Endothelial cell of umbilical vein (primary cell): Measurements from ENCODE around the gene SCAANT1. TPM values are rescaled to one million over a fixed set of nuclear protein-coding genes. Genes with fewer than 3 reads are reported as not detected.

Experiments
- BruUV-seq: library from RNA; stranded (reverse); fragments of 400-500 nt; replicated peaks from 2 replicates; lab custom pipeline; 2021; lab: Mats Ljungman, UMichigan
- CTCF ChIA-PET: fragments of 300-600, 350-600 bp; sonication (Branson Sonifier 250); formaldehyde crosslinking; loops from one replicate; lab custom pipeline; 2021; ENCODE audit warnings: antibody characterized with exemption, inconsistent platforms; lab: Charles Lee
- POLR2A ChIA-PET: fragments of 300-600, 350-600 bp; sonication (Branson Sonifier 250); formaldehyde crosslinking; loops from one replicate; lab custom pipeline; 2021; ENCODE audit warnings: antibody characterized with exemption, inconsistent platforms; lab: Charles Lee
- DNase-seq: peaks from one replicate; pipeline ENCODE4 v3.0.0-alpha.2; 2011; ENCODE audit warnings: low read depth, low spot score
- FAIRE-seq: peaks from 2 replicates; lab custom pipeline; 2011; peaks lifted over from hg19 to GRCh38; lab: Jason Lieb, UNC
- H2AFZ ChIP-seq: 2 replicates; pipeline ENCODE4 v1.6.0; 2012; ENCODE audit warnings: low read depth, low read length, control low read depth, inconsistent platforms
- H3K27ac ChIP-seq: 2 replicates; pipeline ENCODE4 v1.5.1; 2011; ENCODE audit warnings: low read depth, mild to moderate bottlenecking, control low read depth, low read length, moderate library complexity; ENCODE audit not compliant: insufficient read depth
- H3K27me3 ChIP-seq, 2 experiments: 2 replicates each; pipeline versions ENCODE4 v1.6.0 to v1.6.1; 2011; ENCODE audit warnings: low read length in 2 of 2, mixed read lengths in 1 of 2; ENCODE audit not compliant: control insufficient read depth in 2 of 2, insufficient read depth in 2 of 2
- H3K36me3 ChIP-seq, 2 experiments: 2 replicates in 1 of 2; 3 replicates in 1 of 2; pipeline ENCODE4 v1.5.1; 2011; ENCODE audit warnings: low read length in 2 of 2, mild to moderate bottlenecking in 1 of 2, moderate library complexity in 1 of 2; ENCODE audit not compliant: control insufficient read depth in 2 of 2, insufficient read depth in 2 of 2; ENCODE audit errors: extremely low read depth in 1 of 2
- H3K4me1 ChIP-seq: 3 replicates; pipeline ENCODE4 v1.5.1; 2011; ENCODE audit warnings: mild to moderate bottlenecking, low read length; ENCODE audit not compliant: control insufficient read depth, insufficient read depth; ENCODE audit errors: extremely low read depth
- H3K4me2 ChIP-seq: 2 replicates; pipeline ENCODE4 v1.6.1; 2011; ENCODE audit warnings: low read length, control low read depth, mixed read lengths; ENCODE audit not compliant: insufficient read depth
- H3K4me3 ChIP-seq, 3 experiments: fragments of 200-600 bp in 1 of 3; sonication (generic), shearing (Covaris generic) in 1 of 3; replicated peaks in 1 of 3; 2 replicates each; pipeline ENCODE4 v1.5.1; 2011 to 2016; ENCODE audit warnings: control low read depth in 3 of 3, low read length in 3 of 3, mild to moderate bottlenecking in 2 of 3, inconsistent platforms in 1 of 3, low read depth in 1 of 3, moderate library complexity in 1 of 3; ENCODE audit not compliant: insufficient read depth in 1 of 3
- H3K79me2 ChIP-seq: 2 replicates; pipeline ENCODE4 v1.6.0; 2012; ENCODE audit warnings: low read length, inconsistent platforms; ENCODE audit not compliant: control insufficient read depth, insufficient read depth
- H3K9ac ChIP-seq: replicated peaks from 2 replicates; pipeline ENCODE3; 2011; ENCODE audit warnings: low read length, control low read depth; ENCODE audit not compliant: insufficient read depth; ENCODE audit errors: extremely low read depth
- H3K9me1 ChIP-seq: replicated peaks from 3 replicates; pipeline ENCODE4 v1.6.0; 2011; ENCODE audit warnings: mild to moderate bottlenecking, low read length; ENCODE audit not compliant: control insufficient read depth, insufficient read depth; ENCODE audit errors: extremely low read depth
- H3K9me3 ChIP-seq: replicated peaks from 2 replicates; pipeline ENCODE4 v1.5.1; 2012; ENCODE audit warnings: low read length, inconsistent platforms; ENCODE audit not compliant: control insufficient read depth, insufficient read depth
- H4K20me1 ChIP-seq: replicated peaks from 2 replicates; pipeline ENCODE3; 2011; ENCODE audit warnings: mild to moderate bottlenecking, low read length; ENCODE audit not compliant: control insufficient read depth, insufficient read depth; ENCODE audit errors: extremely low read depth
- EZH2 ChIP-seq: IDR thresholded peaks from 2 replicates; pipeline ENCODE4 v1.6.1; 2012; ENCODE audit warnings: borderline replicate concordance, low read depth, mild to moderate bottlenecking, moderate library complexity, low read length, inconsistent platforms; ENCODE audit not compliant: severe bottlenecking
- FOS ChIP-seq: IDR thresholded peaks from 2 replicates; pipeline ENCODE4 v1.6.1; 2011; ENCODE audit warnings: mild to moderate bottlenecking, low read length, moderate library complexity, borderline replicate concordance; ENCODE audit not compliant: insufficient read depth
- GATA2 ChIP-seq: IDR thresholded peaks from 2 replicates; pipeline ENCODE4 v1.7.0; 2011; ENCODE audit warnings: low read depth, mild to moderate bottlenecking, moderate library complexity, mixed read lengths, low read length; ENCODE audit not compliant: insufficient read length, insufficient read depth
- JUN ChIP-seq: IDR thresholded peaks from 2 replicates; pipeline ENCODE4 v1.6.1; 2011; ENCODE audit warnings: borderline replicate concordance, low read depth; ENCODE audit not compliant: insufficient read length, insufficient read depth
- MAX ChIP-seq: IDR thresholded peaks from 2 replicates; pipeline ENCODE4 v1.6.1; 2011; ENCODE audit not compliant: insufficient read depth, insufficient read length
- MYC ChIP-seq: IDR thresholded peaks from one replicate; pipeline ENCODE4 v1.6.1; 2011; ENCODE audit warnings: mild to moderate bottlenecking, low read depth, low read length
- POLR2A ChIP-seq: IDR thresholded peaks from 2 replicates; pipeline ENCODE4 v1.6.1; 2012; ENCODE audit warnings: low read depth, mild to moderate bottlenecking, control low read depth, low read length
- POLR2AphosphoS5 ChIP-seq: IDR thresholded peaks from 2 replicates; pipeline ENCODE4 v1.6.1; 2012; ENCODE audit warnings: low read depth, mild to moderate bottlenecking, control low read depth, low read length, moderate library complexity; ENCODE audit not compliant: insufficient read depth
- dilution Hi-C: fragments of 300-500 bp; cut with MboI; formaldehyde crosslinking; loops from one replicate; pipeline ENCODE4 v1.15.0; 2019; ENCODE audit warnings: low sequenced_read_pairs; ENCODE audit not compliant: extremely low pct_ligation_motif_present
- intact Hi-C: fragments of 100-400 bp; cut with micrococcal nuclease; formaldehyde crosslinking; loops from one replicate; pipeline ENCODE4 v1.10.0; 2022
- polyA plus RNA-seq, 4 experiments: library from polyadenylated mRNA; depleted of rRNA in 3 of 4; stranded (reverse) in 3 of 4; unstranded in 1 of 4; fragments of >200 nt; gene quantifications; 2 replicates each; pipeline versions ENCODE4 v1.2.1 to v1.2.3, GENCODE V29; 2011 to 2012; ENCODE audit warnings: missing spikeins in 1 of 4
- total RNA-seq: library from RNA; stranded (reverse); gene quantifications from 2 replicates; pipeline ENCODE4 v1.2.3, GENCODE V29; 2021
- TF ChIP-seq, protein P1 (sequence below), 2 donors: IDR thresholded peaks; 1 replicate in 1 of 2; 2 replicates in 1 of 2; pipeline ENCODE4 v1.5.1; 2011; ENCODE audit warnings: low read length in 2 of 2, mild to moderate bottlenecking in 2 of 2, moderate library complexity in 2 of 2, control low read depth in 1 of 2, inconsistent platforms in 1 of 2, low read depth in 1 of 2; ENCODE audit not compliant: insufficient read depth in 1 of 2; ENCODE audit errors: extremely low read depth in 1 of 2

SCAANT1 gene
- total and polyA plus RNA-seq, 2 donors (not counting 3 experiments of a cell fraction or from before 2014, with no cell fraction given) = not detected

DNA sequence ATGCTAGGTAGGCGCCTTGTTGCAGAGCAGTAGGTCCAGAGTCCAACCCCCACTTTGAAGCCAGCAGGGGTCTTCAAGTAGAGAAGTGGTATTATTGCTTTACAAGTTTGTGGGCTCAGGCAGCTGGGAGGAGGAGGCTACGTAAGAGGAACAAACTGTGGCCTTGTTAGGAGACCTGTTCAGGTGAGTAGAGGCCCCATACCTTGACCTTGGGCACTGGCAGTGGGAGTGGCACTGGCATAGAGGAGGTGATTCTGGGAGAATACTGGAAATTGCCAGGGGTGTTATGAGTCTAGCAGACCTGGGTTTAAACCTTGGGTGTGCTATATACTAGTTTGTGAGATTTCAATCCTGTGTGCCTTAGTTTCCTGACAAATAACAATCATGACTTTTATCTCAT, 34.6 kb upstream of the SCAANT1 start:
- H2AFZ ChIP-seq = no peak overlapping the region
- H3K4me2 ChIP-seq = no peak overlapping the region
- H3K79me2 ChIP-seq = peaks cover 49% of the 10 kb centered on the region
- H3K9ac ChIP-seq = no peak overlapping the region
- no peak overlapping the region for H3K4me3 ChIP-seq
- no peaks in the 10 kb centered on the region for H3K27me3 ChIP-seq
- no peaks in the 10 kb centered on the region for H3K9me3 ChIP-seq
- no TSS peak for BruUV-seq
- no peaks in the 10 kb centered on the region for H4K20me1 ChIP-seq
- intact Hi-C loops = no loop called here
- peaks cover 0 to 2% of the 10 kb centered on the region in 2 experiments for H3K36me3 ChIP-seq
- DNase-seq (no peak), FAIRE-seq (no peak)
- POLR2A ChIA-PET = no interaction called here
- TF ChIP-seq MAX (no peak), FOS (no peak), MYC (no peak)
- H3K27ac ChIP-seq = no peak overlapping the region
- no peaks in the 10 kb centered on the region for H3K9me1 ChIP-seq
- no peaks in the 10 kb centered on the region for H3K4me1 ChIP-seq
- dilution Hi-C loops = no loop called here
- CTCF ChIA-PET = interaction anchor here (3.2 kb wide), 1 partner anchor 10 kb away, joined by 7 read pairs; no protein-coding TSS in a partner anchor

DNA sequence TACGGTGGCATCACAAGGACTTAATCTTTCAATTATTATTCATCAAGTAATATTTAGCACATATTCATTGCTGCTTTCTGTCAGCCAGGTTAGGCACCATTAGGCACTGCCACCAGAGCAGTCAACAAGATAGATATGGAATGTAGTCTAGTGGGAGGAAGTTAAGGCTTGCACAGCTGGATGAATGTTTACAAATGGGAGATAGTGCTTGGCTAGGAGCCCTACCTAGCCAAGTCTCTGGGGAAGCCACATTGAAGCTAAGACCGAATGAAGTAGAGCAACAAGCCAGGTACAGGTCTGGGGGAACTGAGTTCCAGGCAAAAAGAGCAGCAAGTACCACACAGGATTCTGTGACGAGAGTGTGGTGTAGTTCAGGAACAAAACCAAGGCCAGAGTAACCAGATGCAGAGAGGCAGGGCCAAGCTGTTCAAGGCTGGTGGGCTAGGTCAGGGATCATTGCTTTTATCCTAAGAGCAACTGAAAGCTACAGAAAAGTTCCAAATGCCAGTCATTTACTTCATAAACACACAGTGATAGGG, 33.4 kb upstream of the SCAANT1 start:
- no peaks in the 10 kb centered on the region for H3K9me3 ChIP-seq
- intact Hi-C loops = no loop called here
- no peak for FAIRE-seq
- DNase-seq = no peak
- no peak overlapping the region for H3K9ac ChIP-seq
- H3K4me1 ChIP-seq = no peaks in the 10 kb centered on the region
- peaks cover 54% of the 10 kb centered on the region for H3K79me2 ChIP-seq
- no TSS peak for BruUV-seq
- H3K9me1 ChIP-seq = no peaks in the 10 kb centered on the region
- TF ChIP-seq POLR2AphosphoS5 = no peak
- TF ChIP-seq MAX = no peak
- TF ChIP-seq FOS = no peak
- no peak for TF ChIP-seq EZH2
- no peak for TF ChIP-seq MYC
- TF ChIP-seq, protein P1, sequence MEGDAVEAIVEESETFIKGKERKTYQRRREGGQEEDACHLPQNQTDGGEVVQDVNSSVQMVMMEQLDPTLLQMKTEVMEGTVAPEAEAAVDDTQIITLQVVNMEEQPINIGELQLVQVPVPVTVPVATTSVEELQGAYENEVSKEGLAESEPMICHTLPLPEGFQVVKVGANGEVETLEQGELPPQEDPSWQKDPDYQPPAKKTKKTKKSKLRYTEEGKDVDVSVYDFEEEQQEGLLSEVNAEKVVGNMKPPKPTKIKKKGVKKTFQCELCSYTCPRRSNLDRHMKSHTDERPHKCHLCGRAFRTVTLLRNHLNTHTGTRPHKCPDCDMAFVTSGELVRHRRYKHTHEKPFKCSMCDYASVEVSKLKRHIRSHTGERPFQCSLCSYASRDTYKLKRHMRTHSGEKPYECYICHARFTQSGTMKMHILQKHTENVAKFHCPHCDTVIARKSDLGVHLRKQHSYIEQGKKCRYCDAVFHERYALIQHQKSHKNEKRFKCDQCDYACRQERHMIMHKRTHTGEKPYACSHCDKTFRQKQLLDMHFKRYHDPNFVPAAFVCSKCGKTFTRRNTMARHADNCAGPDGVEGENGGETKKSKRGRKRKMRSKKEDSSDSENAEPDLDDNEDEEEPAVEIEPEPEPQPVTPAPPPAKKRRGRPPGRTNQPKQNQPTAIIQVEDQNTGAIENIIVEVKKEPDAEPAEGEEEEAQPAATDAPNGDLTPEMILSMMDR (IDR thresholded peaks at IDR 0.05; ENCODE audit: extremely low read depth in 1 of 2, insufficient read depth in 1 of 2, low read depth in 1 of 2, low read length in 2 of 2) = no peak
- no peak for TF ChIP-seq POLR2A
- no peak for TF ChIP-seq GATA2
- no peak for TF ChIP-seq JUN
- no peaks in the 10 kb centered on the region for H4K20me1 ChIP-seq
- H3K27ac ChIP-seq = no peak overlapping the region
- CTCF ChIA-PET = interaction anchor here (1.9 to 3.2 kb wide), 2 partner anchors 9 to 15 kb away, joined by 7 read pairs; no protein-coding TSS in a partner anchor
- peaks cover 0 to 2% of the 10 kb centered on the region in 2 experiments for H3K36me3 ChIP-seq
- H3K4me2 ChIP-seq = no peak overlapping the region
- H3K27me3 ChIP-seq = no peaks in the 10 kb centered on the region
- POLR2A ChIA-PET = no interaction called here
- dilution Hi-C loops = no loop called here
- H3K4me3 ChIP-seq = no peak overlapping the region
- no peak overlapping the region for H2AFZ ChIP-seq
